H1 (cell line): ENCODE data around the gene PCSK4. TPM values are rescaled to one million over a fixed set of nuclear protein-coding genes. Genes with fewer than 3 reads are reported as not detected.

ENCODE experiments used
- CTCF ChIA-PET: fragments of 300-600 bp; sonication (Branson Sonifier 250); formaldehyde crosslinking; loops from one replicate; lab custom pipeline; 2021; ENCODE audit not compliant: partially characterized antibody; lab: Charles Lee
- POLR2A ChIA-PET: fragments of 300-600 bp; sonication (Branson Sonifier 250); formaldehyde crosslinking; loops from one replicate; lab custom pipeline; 2021; ENCODE audit warnings: inconsistent platforms; ENCODE audit not compliant: partially characterized antibody; lab: Charles Lee
- DNase-seq, 2 experiments: peaks; one replicate each; pipeline versions ENCODE4 v3.0.0 to v3.0.0-alpha.2; 2010 to 2022; ENCODE audit warnings: low spot score in 2 of 2, low read depth in 1 of 2, mixed read lengths in 1 of 2
- FAIRE-seq: peaks from 2 replicates; lab custom pipeline; 2011; peaks lifted over from hg19 to GRCh38; lab: Jason Lieb, UNC
- H2AFZ ChIP-seq: 2 replicates; pipeline ENCODE4 v1.8.1; 2012; ENCODE audit warnings: low read length, inconsistent platforms
- H2AK5ac ChIP-seq: 2 replicates; pipeline ENCODE4 v1.6.1; 2013; ENCODE audit warnings: low read depth, low read length
- H2BK120ac ChIP-seq: replicated peaks from 2 replicates; pipeline ENCODE3; 2013; ENCODE audit warnings: low read depth, low read length, inconsistent platforms
- H2BK12ac ChIP-seq: 2 replicates; pipeline ENCODE4 v1.6.1; 2013; ENCODE audit warnings: low read depth, low read length
- H2BK15ac ChIP-seq: 2 replicates; pipeline ENCODE4 v1.6.1; 2013; ENCODE audit warnings: low read length
- H2BK20ac ChIP-seq: 2 replicates; pipeline ENCODE4 v1.6.1; 2013; ENCODE audit warnings: low read length
- H2BK5ac ChIP-seq: 2 replicates; pipeline ENCODE4 v1.6.1; 2013; ENCODE audit warnings: low read depth, low read length
- H3K14ac ChIP-seq: 2 replicates; pipeline ENCODE4 v1.6.1; 2013; ENCODE audit warnings: inconsistent platforms; ENCODE audit not compliant: insufficient read length
- H3K18ac ChIP-seq: 2 replicates; pipeline ENCODE4 v1.6.1; 2013; ENCODE audit warnings: low read length; ENCODE audit errors: extremely low read depth
- H3K23ac ChIP-seq: 2 replicates; pipeline ENCODE4 v1.6.1; 2013; ENCODE audit warnings: inconsistent platforms; ENCODE audit not compliant: insufficient read length
- H3K23me2 ChIP-seq: 2 replicates; pipeline ENCODE4 v1.6.1; 2013; ENCODE audit warnings: low read depth, low read length
- H3K27ac ChIP-seq: 2 replicates; pipeline ENCODE4 v1.6.1; 2011; ENCODE audit warnings: low read depth, low read length, inconsistent platforms
- H3K27me3 ChIP-seq, 4 experiments: replicated peaks in 1 of 4; 1 replicate in 1 of 4; 2 replicates in 3 of 4; pipeline versions ENCODE4 v1.6.1 to v1.8.1; 2011 to 2013; ENCODE audit warnings: low read length in 3 of 4, mild to moderate bottlenecking in 3 of 4, inconsistent platforms in 2 of 4, mixed read lengths in 2 of 4, moderate library complexity in 1 of 4; ENCODE audit not compliant: control insufficient read depth in 3 of 4, insufficient read depth in 3 of 4; ENCODE audit errors: extremely low read depth in 1 of 4
- H3K36me3 ChIP-seq, 4 experiments: 2 replicates each; pipeline versions ENCODE4 v1.6.1 to v1.8.1; 2011 to 2013; ENCODE audit warnings: mild to moderate bottlenecking in 4 of 4, low read length in 3 of 4, moderate library complexity in 2 of 4, control low read depth in 1 of 4, inconsistent platforms in 1 of 4; ENCODE audit not compliant: insufficient read depth in 4 of 4, control insufficient read depth in 2 of 4
- H3K4ac ChIP-seq: replicated peaks from 2 replicates; pipeline ENCODE3; 2013; ENCODE audit warnings: low read length, low read depth, mixed read lengths, inconsistent platforms; ENCODE audit not compliant: insufficient read length
- H3K4me1 ChIP-seq, 4 experiments: replicated peaks in 1 of 4; 1 replicate in 1 of 4; 2 replicates in 3 of 4; pipeline versions ENCODE4 v1.6.1 to v1.8.1; 2011 to 2013; ENCODE audit warnings: low read length in 3 of 4, inconsistent platforms in 2 of 4, mixed read lengths in 1 of 4; ENCODE audit not compliant: insufficient read depth in 4 of 4, control insufficient read depth in 3 of 4
- H3K4me2 ChIP-seq, 2 experiments: 2 replicates each; pipeline versions ENCODE4 v1.6.1 to v1.8.1; 2011 to 2013; ENCODE audit warnings: low read depth in 2 of 2, low read length in 2 of 2, control low read depth in 1 of 2, inconsistent platforms in 1 of 2, mild to moderate bottlenecking in 1 of 2; ENCODE audit not compliant: insufficient read depth in 1 of 2
- H3K4me3 ChIP-seq, 4 experiments: fragments of 200-600, 300-600 bp in 1 of 4; sonication (generic), shearing (Covaris generic), sonication (Bioruptor Twin) in 1 of 4; 2 replicates each; pipeline versions ENCODE4 v1.5.1 to v1.8.1; 2011 to 2016; ENCODE audit warnings: low read length in 4 of 4, low read depth in 3 of 4, control low read depth in 2 of 4, inconsistent platforms in 2 of 4, mild to moderate bottlenecking in 2 of 4, mixed read lengths in 1 of 4, moderate library complexity in 1 of 4; ENCODE audit not compliant: insufficient read depth in 2 of 4; ENCODE audit errors: extremely low read depth in 1 of 4
- H3K56ac ChIP-seq: replicated peaks from 2 replicates; pipeline ENCODE3; 2013; ENCODE audit warnings: low read depth, mild to moderate bottlenecking, mixed read lengths, low read length, inconsistent platforms; ENCODE audit not compliant: insufficient read length
- H3K79me1 ChIP-seq: 2 replicates; pipeline ENCODE4 v1.6.1; 2013; ENCODE audit warnings: low read depth, low read length, control low read depth
- H3K79me2 ChIP-seq, 2 experiments: 2 replicates each; pipeline versions ENCODE4 v1.6.1 to v1.8.1; 2012 to 2013; ENCODE audit warnings: low read length in 2 of 2, mild to moderate bottlenecking in 2 of 2, inconsistent platforms in 1 of 2; ENCODE audit not compliant: insufficient read depth in 2 of 2, control insufficient read depth in 1 of 2
- H3K9ac ChIP-seq, 4 experiments: replicated peaks in 1 of 4; 1 replicate in 1 of 4; 2 replicates in 3 of 4; pipeline versions ENCODE4 v1.6.1 to v1.8.1; 2011 to 2013; ENCODE audit warnings: low read depth in 3 of 4, low read length in 3 of 4, control low read depth in 2 of 4, mild to moderate bottlenecking in 2 of 4, moderate library complexity in 2 of 4, inconsistent platforms in 1 of 4; ENCODE audit errors: extremely low read depth in 1 of 4
- H3K9me3 ChIP-seq, 2 experiments: 2 replicates each; pipeline versions ENCODE4 v1.6.1 to v1.8.1; 2012 to 2013; ENCODE audit warnings: mild to moderate bottlenecking in 2 of 2, moderate library complexity in 2 of 2, control low read depth in 1 of 2, inconsistent platforms in 1 of 2, low read depth in 1 of 2, low read length in 1 of 2, mixed read lengths in 1 of 2; ENCODE audit not compliant: insufficient read depth in 2 of 2
- H4K20me1 ChIP-seq, 2 experiments: replicated peaks in 1 of 2; 2 replicates each; pipeline versions ENCODE3 to v1.8.1; 2011 to 2013; ENCODE audit warnings: inconsistent platforms in 2 of 2, low read length in 2 of 2, mild to moderate bottlenecking in 1 of 2; ENCODE audit not compliant: insufficient read depth in 2 of 2, control insufficient read depth in 1 of 2
- H4K5ac ChIP-seq: 2 replicates; pipeline ENCODE4 v1.6.1; 2013; ENCODE audit warnings: low read length, low read depth, mixed read lengths, inconsistent platforms; ENCODE audit not compliant: insufficient read length
- H4K8ac ChIP-seq: 2 replicates; pipeline ENCODE4 v1.8.0; 2013; ENCODE audit warnings: mild to moderate bottlenecking, moderate library complexity, low read length, inconsistent platforms; ENCODE audit not compliant: insufficient read depth; ENCODE audit errors: extremely low read depth
- H4K91ac ChIP-seq: replicated peaks from 2 replicates; pipeline ENCODE3; 2013; ENCODE audit warnings: low read length, mixed read lengths, inconsistent platforms; ENCODE audit not compliant: insufficient read length
- EP300 ChIP-seq, 2 experiments: IDR thresholded peaks; 1 replicate in 1 of 2; 2 replicates in 1 of 2; pipeline ENCODE4 v1.6.1; 2011 to 2012; ENCODE audit warnings: low read depth in 2 of 2, low read length in 2 of 2, mild to moderate bottlenecking in 2 of 2, borderline replicate concordance in 1 of 2, inconsistent platforms in 1 of 2, moderate library complexity in 1 of 2
- POU5F1 ChIP-seq: IDR thresholded peaks from 2 replicates; pipeline ENCODE4 v1.6.1; 2011; ENCODE audit warnings: low read depth, mild to moderate bottlenecking, low read length, moderate library complexity
- SAP30 ChIP-seq: fragments of 300-600 bp; sonication (generic); IDR thresholded peaks from 2 replicates; pipeline ENCODE4 v1.7.1; 2012; ENCODE audit warnings: low read length, moderate library complexity, mild to moderate bottlenecking, inconsistent platforms; ENCODE audit not compliant: insufficient read depth, insufficient replicate concordance
- SIN3A ChIP-seq, 2 experiments: IDR thresholded peaks in 1 of 2; conservative IDR thresholded peaks in 1 of 2; 2 replicates each; pipeline ENCODE4 v1.6.1; 2011 to 2012; ENCODE audit warnings: low read length in 2 of 2, improper control_type of control experiment in 1 of 2, low read depth in 1 of 2, mild to moderate bottlenecking in 1 of 2
- SP1 ChIP-seq: IDR thresholded peaks from 2 replicates; pipeline ENCODE4 v1.6.1; 2011; ENCODE audit warnings: low read depth, low read length
- TAF1 ChIP-seq: IDR thresholded peaks from 2 replicates; pipeline ENCODE4 v1.6.1; 2011; ENCODE audit warnings: mild to moderate bottlenecking, low read depth, low read length
- TBP ChIP-seq: IDR thresholded peaks from 2 replicates; pipeline ENCODE4 v1.6.1; 2011; ENCODE audit warnings: low read depth, low read length, improper control_type of control experiment
- TEAD4 ChIP-seq: IDR thresholded peaks from 2 replicates; pipeline ENCODE4 v1.6.1; 2012; ENCODE audit warnings: low read depth, low read length, inconsistent platforms, mixed read lengths
- WGBS, 2 experiments: shearing (Covaris generic) in 1 of 2; methylation state at CpG; one replicate each; pipeline versions ENCODE4 v1.1.6 to v1.1.7; 2013 to 2015; ENCODE audit warnings: low lambda C conversion rate in 2 of 2, mixed read lengths in 2 of 2, inconsistent platforms in 1 of 2, low coverage in 1 of 2, missing lambda C conversion rate in 1 of 2; ENCODE audit not compliant: insufficient replicate concordance in 2 of 2, insufficient coverage in 1 of 2, insufficient read length in 1 of 2; ENCODE audit errors: extremely low coverage in 1 of 2, missing lambda C conversion rate in 1 of 2; 5-methylcytosine and 5-hydroxymethylcytosine counted together
- polyA plus RNA-seq, 7 experiments: library from polyadenylated mRNA; depleted of rRNA in 3 of 7; stranded (reverse) in 5 of 7; unstranded in 2 of 7; fragments of >200 nt in 5 of 7; fragments of 200-250 nt in 2 of 7; gene quantifications; 1 replicate in 5 of 7; 2 replicates in 1 of 7; 4 replicates in 1 of 7; pipeline versions ENCODE4 v1.2.1 to v1.2.3, GENCODE V29; 2011 to 2013; ENCODE audit warnings: missing spikeins in 2 of 7, mixed read lengths in 2 of 7
- total RNA-seq: library from RNA; stranded (reverse); fragmentation: NEBNext Ultra II Directional; extraction: Animal tissue kit (Norgen Biotek cat#: 25700); gene quantifications from 2 replicates; pipeline ENCODE4 v1.2.1, GENCODE V29; 2021

PCSK4 gene
- total and polyA plus RNA-seq, 2 of the 8 experiments (the other 6 are each of a cell fraction or from before 2014, with no cell fraction given): 9.8 to 10.7 TPM

DNA sequence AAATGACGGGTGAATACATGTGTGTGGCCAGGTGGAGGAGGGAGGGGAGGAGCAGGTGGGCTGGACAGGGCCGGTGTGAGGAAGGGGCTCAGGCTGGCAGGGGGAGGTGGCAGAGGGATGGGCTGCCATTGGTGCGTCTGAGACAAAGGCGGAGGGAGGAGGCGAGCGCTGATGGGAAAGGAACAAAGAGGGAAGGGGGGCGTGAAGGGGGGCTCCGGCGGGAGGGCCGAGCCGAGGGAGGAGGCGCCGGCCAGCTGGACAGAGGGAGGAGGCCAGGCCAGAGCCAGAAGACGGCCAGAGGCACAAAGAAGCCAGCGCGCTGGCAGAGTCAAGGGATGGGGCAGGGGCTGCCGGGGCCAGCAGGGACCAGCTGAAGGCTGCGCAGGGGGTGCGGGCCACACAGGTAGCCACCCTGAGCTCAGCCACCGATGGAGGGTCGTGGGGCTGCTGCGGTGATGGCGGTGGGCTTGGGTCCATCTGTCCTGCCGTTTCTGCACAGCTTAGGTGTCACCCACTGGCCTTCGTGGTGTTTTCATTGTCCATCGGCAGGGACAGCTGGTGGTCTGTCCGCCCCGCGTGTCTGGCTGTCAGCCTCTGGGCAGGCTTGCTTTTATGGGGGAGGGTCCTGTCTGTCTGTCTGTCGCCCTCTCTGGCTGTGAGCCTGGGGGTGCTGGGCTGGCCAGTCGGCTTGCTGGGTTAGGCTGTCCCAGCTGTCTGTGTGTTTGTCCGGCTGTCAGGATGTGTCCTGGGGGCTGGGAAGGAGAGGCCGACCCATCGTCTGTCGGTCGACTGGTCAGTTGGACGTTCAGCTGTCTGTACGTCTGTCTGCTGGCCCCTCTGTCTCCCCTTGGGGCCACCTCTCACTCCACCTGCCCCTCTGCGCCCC is 38.0 kb downstream of the PCSK4 start:
- no peak overlapping the region for H3K23ac ChIP-seq
- H4K8ac ChIP-seq: peak overlapping the region; percentile 78
- H3K79me1 ChIP-seq: no peaks in the 10 kb centered on the region
- peak overlapping the region; percentile 98 for H4K91ac ChIP-seq
- H3K27me3 ChIP-seq: peaks cover 26 to 50% (median 47%) of the 10 kb centered on the region in 4 experiments
- peak overlapping the region; percentile 73; the same call in 1 of the 2 replicates for H2BK5ac ChIP-seq
- H3K9me3 ChIP-seq: no peaks in the 10 kb centered on the region
- POLR2A ChIA-PET: interaction anchor here (1.3 to 9.4 kb wide), 9 partner anchors 10 to 184 kb away, joined by 3 to 109 read pairs (median 7); partner anchors contain the start of genes CIRBP and REEP6
- peaks cover 12 to 13% of the 10 kb centered on the region in 2 experiments for H4K20me1 ChIP-seq
- H2AK5ac ChIP-seq: peak overlapping the region; percentile 53; the same call in 1 of the 2 replicates
- CTCF ChIA-PET: interaction anchor here (0.7 to 6.9 kb wide), 5 partner anchors 9 to 387 kb away, joined by 3 to 54 read pairs (median 3); no protein-coding TSS in a partner anchor
- no peak overlapping the region for H3K27ac ChIP-seq
- H2BK120ac ChIP-seq: peak overlapping the region; percentile 96
- peak overlapping the region; percentile 99; the same call in 1 of the 2 replicates for H2BK15ac ChIP-seq
- H3K36me3 ChIP-seq: no peaks in the 10 kb centered on the region
- TF ChIP-seq SIN3A (conservative IDR thresholded peaks at IDR 0.05 in 1 of 2, IDR thresholded peaks at IDR 0.05 in 1 of 2; ENCODE audit: low read depth in 1 of 2, low read length in 2 of 2) (0 out of 4 replicates have a peak, but pooled peaks of 1 of the 2 experiments have one; percentile 18), TEAD4 (no peak), SP1 (peak; percentile 38; the same call in 1 of the 2 replicates), EP300 (IDR thresholded peaks at IDR 0.05; ENCODE audit: borderline replicate concordance in 1 of 2, low read depth in 2 of 2, low read length in 2 of 2) (no peak; a peak in 1 of 3 replicates), SAP30 (no peak), TBP (no peak), POU5F1 (no peak), TAF1 (0 out of 2 replicates have a peak, but pooled peaks have one; percentile 31)
- peak overlapping the region; percentile 93 for H2BK20ac ChIP-seq
- WGBS, 2 experiments: 82% methylated on average over 20 of the region's 39 CpGs; no CpG with 5 or more reads in 1 of the 2 experiments
- H2BK12ac ChIP-seq: peak overlapping the region; percentile 85; the same call in 1 of the 2 replicates
- H4K5ac ChIP-seq: no peak overlapping the region
- H3K4me1 ChIP-seq: peaks cover 0 to 39% (median 29%) of the 10 kb centered on the region in 4 experiments; a peak in 6 of 7 replicates
- H3K56ac ChIP-seq: no peak overlapping the region
- H3K14ac ChIP-seq: no peak overlapping the region
- H3K4me3 ChIP-seq: peak overlapping the region in 2 of 4 experiments; percentile 10 to 30; a peak in 3 of 8 replicates
- H3K79me2 ChIP-seq: no peaks in the 10 kb centered on the region
- no peak overlapping the region for H2AFZ ChIP-seq
- peaks cover 4% of the 10 kb centered on the region; the same call in 1 of the 2 replicates for H3K23me2 ChIP-seq
- FAIRE-seq: no peak
- H3K4me2 ChIP-seq: peak overlapping the region; percentile 49 to 55; a peak in 3 of 4 replicates
- H3K18ac ChIP-seq: peak overlapping the region; percentile 87
- 0 out of 7 replicates have a peak overlapping the region, but pooled peaks of 1 of the 4 experiments have one; percentile 29 for H3K9ac ChIP-seq
- no peak for DNase-seq
- peak overlapping the region; percentile 89 for H3K4ac ChIP-seq
